NB4 (cell line): ENCODE data around the gene SCFD2.

ENCODE experiments used
- DNase-seq: peaks from one replicate; pipeline ENCODE4 v3.0.0; 2010; ENCODE audit warnings: low read depth
- H3K4me3 ChIP-seq: one replicate; pipeline ENCODE4 v1.5.1; 2011; ENCODE audit warnings: mild to moderate bottlenecking, low read depth, low read length, moderate library complexity
- MYC ChIP-seq: IDR thresholded peaks from 2 replicates; pipeline ENCODE4 v1.6.1; 2011; ENCODE audit warnings: low read depth, low read length
- POLR2A ChIP-seq: IDR thresholded peaks from 2 replicates; pipeline ENCODE4 v1.6.1; 2011; ENCODE audit warnings: mild to moderate bottlenecking; ENCODE audit not compliant: insufficient read length; ENCODE audit errors: extremely low read depth
- TF ChIP-seq, protein P1 (sequence below): IDR thresholded peaks from 2 replicates; pipeline ENCODE4 v1.6.1; 2011; ENCODE audit warnings: low read depth, low read length
- TF ChIP-seq, protein P2 (sequence below): IDR thresholded peaks from one replicate; pipeline ENCODE4 v1.5.1; 2012; ENCODE audit warnings: low read depth, low read length

SCFD2 gene

DNA sequence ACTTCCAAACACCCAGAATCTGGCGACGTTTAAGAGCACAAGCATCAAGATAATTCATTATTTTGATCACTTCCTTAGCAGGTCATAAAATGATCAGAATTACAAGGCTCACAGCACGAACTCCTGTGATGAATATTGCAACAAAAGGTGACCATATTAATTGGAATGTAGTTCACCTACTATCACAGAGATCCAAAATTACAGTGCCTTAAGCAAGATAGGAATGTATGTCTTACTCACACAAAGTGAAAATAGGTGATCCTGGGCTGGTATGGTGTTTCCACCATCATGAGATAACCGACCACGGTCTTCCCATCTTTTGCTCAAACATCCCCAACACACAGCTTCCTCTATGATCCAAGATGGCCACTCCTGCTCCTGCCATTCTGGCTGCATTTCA lies 131.2 kb downstream of the SCFD2 start:
- TF ChIP-seq, protein P1, sequence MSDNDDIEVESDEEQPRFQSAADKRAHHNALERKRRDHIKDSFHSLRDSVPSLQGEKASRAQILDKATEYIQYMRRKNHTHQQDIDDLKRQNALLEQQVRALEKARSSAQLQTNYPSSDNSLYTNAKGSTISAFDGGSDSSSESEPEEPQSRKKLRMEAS: no peak
- TF ChIP-seq, protein P2, sequence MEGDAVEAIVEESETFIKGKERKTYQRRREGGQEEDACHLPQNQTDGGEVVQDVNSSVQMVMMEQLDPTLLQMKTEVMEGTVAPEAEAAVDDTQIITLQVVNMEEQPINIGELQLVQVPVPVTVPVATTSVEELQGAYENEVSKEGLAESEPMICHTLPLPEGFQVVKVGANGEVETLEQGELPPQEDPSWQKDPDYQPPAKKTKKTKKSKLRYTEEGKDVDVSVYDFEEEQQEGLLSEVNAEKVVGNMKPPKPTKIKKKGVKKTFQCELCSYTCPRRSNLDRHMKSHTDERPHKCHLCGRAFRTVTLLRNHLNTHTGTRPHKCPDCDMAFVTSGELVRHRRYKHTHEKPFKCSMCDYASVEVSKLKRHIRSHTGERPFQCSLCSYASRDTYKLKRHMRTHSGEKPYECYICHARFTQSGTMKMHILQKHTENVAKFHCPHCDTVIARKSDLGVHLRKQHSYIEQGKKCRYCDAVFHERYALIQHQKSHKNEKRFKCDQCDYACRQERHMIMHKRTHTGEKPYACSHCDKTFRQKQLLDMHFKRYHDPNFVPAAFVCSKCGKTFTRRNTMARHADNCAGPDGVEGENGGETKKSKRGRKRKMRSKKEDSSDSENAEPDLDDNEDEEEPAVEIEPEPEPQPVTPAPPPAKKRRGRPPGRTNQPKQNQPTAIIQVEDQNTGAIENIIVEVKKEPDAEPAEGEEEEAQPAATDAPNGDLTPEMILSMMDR: no peak
- no peak for TF ChIP-seq MYC
- no peak for TF ChIP-seq POLR2A
- no peak for DNase-seq
- no peak overlapping the region for H3K4me3 ChIP-seq

DNA sequence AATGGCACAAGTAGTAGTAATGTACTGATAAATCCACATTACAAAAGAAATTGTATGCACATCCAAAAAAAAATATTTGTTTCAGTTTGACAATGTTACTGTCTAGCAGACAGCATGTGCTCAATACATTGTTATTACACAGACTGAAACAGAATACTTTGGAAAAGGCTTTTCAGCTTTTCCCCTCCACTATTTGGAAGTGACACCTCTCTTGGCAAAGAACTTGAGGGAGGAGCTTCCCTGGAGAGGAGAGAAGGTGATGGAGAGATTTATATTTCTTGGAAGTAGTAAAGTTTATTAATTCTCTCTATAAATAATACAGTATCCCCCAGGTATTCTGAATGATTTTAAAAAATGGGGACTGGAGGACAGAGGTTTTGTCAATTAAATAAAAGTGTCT lies 131.8 kb downstream of the SCFD2 start:
- no peak overlapping the region for H3K4me3 ChIP-seq
- DNase-seq: no peak
- TF ChIP-seq POLR2A: no peak
- TF ChIP-seq, protein P1: no peak
- TF ChIP-seq, protein P2: no peak
- no peak for TF ChIP-seq MYC

DNA sequence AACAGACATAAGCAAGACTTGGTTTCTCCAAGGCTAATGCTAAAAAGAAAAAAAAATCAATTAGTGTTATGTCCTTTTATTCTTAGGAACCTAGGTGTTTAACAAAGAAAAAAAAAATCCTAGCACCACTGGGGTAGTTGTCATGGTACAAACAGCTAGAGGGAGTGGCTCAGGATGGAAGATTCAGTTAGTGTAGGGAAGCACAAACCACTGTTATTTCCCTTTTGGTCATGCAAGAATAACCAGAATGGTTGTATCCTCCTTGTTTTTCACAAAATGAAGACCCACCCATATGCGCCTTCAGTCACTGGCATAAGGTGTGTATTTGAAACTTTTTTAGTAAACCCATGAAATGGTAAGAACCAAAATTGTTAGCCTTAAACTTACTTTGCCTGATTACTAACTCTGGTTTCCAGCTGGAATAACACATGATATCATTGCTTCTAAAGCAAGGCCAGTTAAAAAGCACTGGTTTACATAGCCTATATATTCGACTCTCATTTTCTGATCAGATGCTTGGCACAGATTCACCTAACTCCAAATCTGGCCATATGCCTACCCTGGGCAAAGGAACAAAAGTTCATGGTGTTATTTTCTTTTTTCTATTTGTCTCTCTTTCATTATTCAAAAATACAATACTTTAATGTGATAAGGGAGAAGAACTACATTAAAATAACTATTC lies 132.6 kb downstream of the SCFD2 start:
- no peak overlapping the region for H3K4me3 ChIP-seq
- no peak for DNase-seq
- TF ChIP-seq, protein P1: no peak
- TF ChIP-seq POLR2A (no peak), MYC (no peak)
- TF ChIP-seq, protein P2: no peak

GRCh38 chr4:53232371-53232770 lies 133.5 kb downstream of the SCFD2 start:
- no peak overlapping the region for H3K4me3 ChIP-seq
- no peak for DNase-seq
- TF ChIP-seq, protein P1: no peak
- TF ChIP-seq, protein P2: no peak
- no peak for TF ChIP-seq MYC
- no peak for TF ChIP-seq POLR2A

- no peak for DNase-seq
- no peak overlapping the region for H3K4me3 ChIP-seq
- TF ChIP-seq MYC: no peak
- TF ChIP-seq, protein P1: no peak
- TF ChIP-seq, protein P2: no peak
- TF ChIP-seq POLR2A: no peak
Observed at GRCh38 chr4:53228036-53228435, 137.8 kb downstream of the SCFD2 start.
